GM12878 (cell line): ENCODE results near the gene BLACAT1. TPM values are rescaled to one million over a fixed set of nuclear protein-coding genes. Genes with fewer than 3 reads are reported as not detected.

Experiments used
- ATAC-seq: fragments of 200-7000 bp; cut with Tn5 transposase; 3 replicates; pipeline ENCODE4 v1.9.1; 2020; ENCODE audit warnings: mild to moderate bottlenecking, moderate library complexity
- BruUV-seq: library from RNA; stranded (reverse); fragments of 400-500 nt; replicated peaks from 2 replicates; lab custom pipeline; 2021; lab: Mats Ljungman, UMichigan
- CTCF ChIA-PET: fragments of 300-600 bp; sonication (Branson Sonifier 250); formaldehyde crosslinking; extraction: SDS; loops from one replicate; lab custom pipeline; 2021; ENCODE audit warnings: inconsistent platforms; lab: Yijun Ruan, JAX
- POLR2A ChIA-PET: fragments of 350-600 bp; formaldehyde crosslinking; extraction: SDS; loops from one replicate; lab custom pipeline; 2021; ENCODE audit warnings: inconsistent platforms; lab: Charles Lee
- RAD21 ChIA-PET: fragments of 300-600 bp; sonication (Branson Sonifier 250); formaldehyde crosslinking; loops from one replicate; lab custom pipeline; 2023; ENCODE audit warnings: antibody characterized with exemption; ENCODE audit not compliant: unreplicated experiment; lab: Charles Lee
- SMC1A ChIA-PET: fragments of 300-600 bp; sonication (Branson Sonifier 250); formaldehyde crosslinking; loops from one replicate; lab custom pipeline; 2023; ENCODE audit not compliant: unreplicated experiment, uncharacterized antibody; lab: Charles Lee
- DNase-seq: peaks from one replicate; pipeline ENCODE4 v3.0.0-alpha.2; 2011; ENCODE audit warnings: low read depth, low spot score
- FAIRE-seq: peaks from 3 replicates; lab custom pipeline; 2011; peaks lifted over from hg19 to GRCh38; lab: Jason Lieb, UNC
- H2AFZ ChIP-seq: 2 replicates; pipeline ENCODE4 v1.6.0; 2011; ENCODE audit warnings: low read depth, low read length, control low read depth; ENCODE audit not compliant: control insufficient read depth
- H3K27ac ChIP-seq: 2 replicates; pipeline ENCODE4 v1.5.1; 2011; ENCODE audit warnings: control low read depth; ENCODE audit not compliant: control insufficient read depth, insufficient read depth
- H3K27me3 ChIP-seq, 2 experiments: replicated peaks in 1 of 2; 2 replicates each; pipeline versions ENCODE4 v1.6.0 to v1.6.1; 2011; ENCODE audit warnings: low read length in 1 of 2; ENCODE audit not compliant: control insufficient read depth in 2 of 2, insufficient read depth in 2 of 2
- H3K36me3 ChIP-seq, 2 experiments: 2 replicates each; pipeline ENCODE4 v1.5.1; 2011; ENCODE audit warnings: low read length in 1 of 2; ENCODE audit not compliant: control insufficient read depth in 2 of 2, insufficient read depth in 2 of 2
- H3K4me1 ChIP-seq: 2 replicates; pipeline ENCODE4 v1.6.1; 2011; ENCODE audit warnings: mild to moderate bottlenecking, low read length, moderate library complexity, mixed read lengths; ENCODE audit not compliant: control insufficient read depth, insufficient read depth
- H3K4me2 ChIP-seq: 2 replicates; pipeline ENCODE4 v1.6.0; 2011; ENCODE audit warnings: control low read depth; ENCODE audit not compliant: control insufficient read depth, insufficient read depth
- H3K4me3 ChIP-seq: fragments of 200-600 bp; sonication (generic); 2 replicates; pipeline ENCODE4 v1.5.1; 2016
- H3K79me2 ChIP-seq: 2 replicates; pipeline ENCODE4 v1.6.0; 2011; ENCODE audit warnings: low read length; ENCODE audit not compliant: control insufficient read depth, insufficient read depth
- H3K9ac ChIP-seq: 2 replicates; pipeline ENCODE4 v1.8.0; 2011; ENCODE audit warnings: low read length, control low read depth, mixed read lengths; ENCODE audit not compliant: control insufficient read depth, insufficient read depth
- H3K9me3 ChIP-seq: replicated peaks from 3 replicates; pipeline ENCODE4 v1.5.1; 2011; ENCODE audit warnings: mild to moderate bottlenecking, low read length; ENCODE audit not compliant: control insufficient read depth, insufficient read depth
- H4K20me1 ChIP-seq: 2 replicates; pipeline ENCODE4 v1.6.0; 2011; ENCODE audit not compliant: control insufficient read depth, insufficient read depth
- ASH2L ChIP-seq: fragments of 300-600, 200-600 bp; sonication (generic); IDR thresholded peaks from 2 replicates; pipeline ENCODE4 v1.6.1; 2017; ENCODE audit warnings: low read depth, mild to moderate bottlenecking, borderline replicate concordance
- JUNB ChIP-seq: IDR thresholded peaks from 2 replicates; pipeline ENCODE4 v1.6.1; 2016; ENCODE audit warnings: antibody characterized with exemption, mild to moderate bottlenecking
- MEF2B ChIP-seq: fragments of 450-650 bp; IDR thresholded peaks from 2 replicates; pipeline ENCODE4 v1.6.1; 2018; ENCODE audit warnings: mild to moderate bottlenecking, moderate library complexity; ENCODE audit not compliant: partially characterized antibody, poor library complexity, severe bottlenecking
- RAD51 ChIP-seq: fragments of 450-650 bp; IDR thresholded peaks from 2 replicates; pipeline ENCODE4 v1.6.1; 2016; ENCODE audit warnings: moderate library complexity, mild to moderate bottlenecking, inconsistent platforms
- RCOR1 ChIP-seq: conservative IDR thresholded peaks from 2 replicates; pipeline ENCODE4 v1.6.1; 2012; ENCODE audit warnings: low read depth, low read length, improper control_type of control experiment
- SREBF1 ChIP-seq: IDR thresholded peaks from 2 replicates; pipeline ENCODE4 v1.6.1; 2012; ENCODE audit warnings: mild to moderate bottlenecking, low read length
- TCF12 ChIP-seq: IDR thresholded peaks from 2 replicates; pipeline ENCODE4 v1.6.1; 2011; ENCODE audit warnings: low read depth, mild to moderate bottlenecking, low read length
- ZNF207 ChIP-seq: fragments of 450-650 bp; IDR thresholded peaks from 2 replicates; pipeline ENCODE4 v1.6.1; 2014; ENCODE audit warnings: antibody characterized with exemption, mild to moderate bottlenecking, borderline replicate concordance
- ZNF622 ChIP-seq: fragments of 450-650 bp; IDR thresholded peaks from 2 replicates; pipeline ENCODE4 v1.6.1; 2017; ENCODE audit warnings: mild to moderate bottlenecking, inconsistent platforms
- WGBS: methylation state at CpG from one replicate; pipeline ENCODE4 v1.1.6; 2016; ENCODE audit warnings: low lambda C conversion rate; ENCODE audit not compliant: insufficient replicate concordance, insufficient coverage; ENCODE audit errors: missing lambda C conversion rate; 5-methylcytosine and 5-hydroxymethylcytosine counted together
- in situ Hi-C: fragments of 300-500 bp; cut with MboI; formaldehyde crosslinking; loops from 9 replicates; pipeline ENCODE4 v1.14.3; 2018; ENCODE audit warnings: mixed read lengths
- intact Hi-C: fragments of 100-400 bp; cut with micrococcal nuclease; formaldehyde crosslinking; loops from one replicate; pipeline ENCODE4 v1.14.2; 2022; ENCODE audit not compliant: unreplicated experiment
- polyA plus RNA-seq, 11 experiments: library from polyadenylated mRNA; depleted of rRNA in 4 of 11; unstranded in 6 of 11; stranded (reverse) in 5 of 11; fragments of >200 nt; fragmentation: Nextera tagmentation in 4 of 11; fragmentation: Illumina TruSeq in 1 of 11; extraction: Ambion mirVana in 4 of 11; extraction: Trizol in 1 of 11; gene quantifications; 1 replicate in 1 of 11; 2 replicates in 10 of 11; pipeline versions ENCODE4 v1.2.1 to v1.2.3, GENCODE V29; 2011 to 2016; ENCODE audit warnings: inconsistent platforms in 2 of 11, missing spikeins in 2 of 11, low read depth in 1 of 11
- total RNA-seq, 4 experiments: library from RNA; depleted of rRNA in 3 of 4; stranded (reverse); fragments of >200 nt in 3 of 4; fragmentation: Illumina TruSeq in 1 of 4; extraction: Trizol in 1 of 4; gene quantifications; 2 replicates each; pipeline versions ENCODE4 v1.2.1 to v1.2.3, GENCODE V29; 2013 to 2021
- TF ChIP-seq, protein P1 (sequence below): IDR thresholded peaks from 2 replicates; pipeline ENCODE4 v1.6.1; 2012; ENCODE audit warnings: low read length, inconsistent platforms
- TF ChIP-seq, protein P2 (sequence below): IDR thresholded peaks from 2 replicates; pipeline ENCODE4 v1.6.1; 2012; ENCODE audit warnings: mild to moderate bottlenecking, low read depth, low read length
- TF ChIP-seq, protein P3 (sequence below): IDR thresholded peaks from 2 replicates; pipeline ENCODE4 v1.6.1; 2011; ENCODE audit warnings: borderline replicate concordance, low read depth, mild to moderate bottlenecking, moderate library complexity, low read length; ENCODE audit not compliant: insufficient read depth, poor library complexity, severe bottlenecking

The BLACAT1 gene
- total and polyA plus RNA-seq, 10 of the 15 experiments (the other 5 are each of a cell fraction or from before 2014, with no cell fraction given): 0.04 to 1.6 (median 0.15) TPM; not detected in 1

DNA sequence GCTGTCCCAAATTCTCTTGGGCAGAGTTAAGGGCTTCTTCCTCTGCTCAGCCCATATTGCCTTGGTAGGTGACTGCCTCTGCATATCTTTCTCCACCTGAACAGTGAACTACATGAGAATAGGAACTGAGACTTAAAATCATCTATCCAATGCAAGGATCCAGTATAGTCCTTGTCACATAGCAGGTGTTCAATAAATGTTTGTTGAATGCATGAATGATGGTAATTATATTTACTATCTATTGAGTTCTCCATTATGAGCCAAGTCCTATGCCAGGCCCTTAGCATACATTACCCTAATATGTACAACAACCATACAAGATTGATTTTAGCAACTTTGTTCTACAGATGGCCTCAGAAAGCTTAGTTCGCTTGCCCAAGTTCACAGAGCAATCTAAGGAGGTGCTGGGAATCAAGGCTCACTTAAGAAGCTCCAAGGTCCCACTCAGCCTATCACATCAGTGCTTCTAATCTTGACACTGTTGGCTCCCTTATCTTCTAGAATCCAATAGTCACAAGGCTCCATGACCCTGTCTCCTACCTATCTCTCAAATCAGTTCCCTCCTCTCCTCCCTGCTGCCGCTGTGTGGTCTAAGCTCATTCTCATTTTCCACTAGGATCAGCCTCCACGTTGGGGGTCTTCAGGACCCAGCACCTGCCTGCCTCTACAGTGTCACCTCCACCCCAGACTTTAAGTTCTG lies 46.4 kb upstream of the BLACAT1 start:
- H3K4me1 ChIP-seq: 0 out of 2 replicates have a peak, but pooled peaks cover 4% of the 10 kb centered on the region
- H3K79me2 ChIP-seq: no peaks in the 10 kb centered on the region
- RAD21 ChIA-PET: interaction anchor here (0.6 to 2.5 kb wide), 3 partner anchors 23 to 71 kb away, joined by 3 to 7 read pairs (median 3); no protein-coding TSS in a partner anchor
- peaks cover 0 to 5% of the 10 kb centered on the region in 2 experiments; a peak in 3 of 4 replicates for H3K27me3 ChIP-seq
- 38% methylated on average over 3 of the region's 3 CpGs for WGBS
- in situ Hi-C loops: no loop called here
- CTCF ChIA-PET: interaction anchor here (1.2 to 31.6 kb wide), 3 partner anchors 10 to 106 kb away, joined by 3 to 891 read pairs (median 891); partner anchors contain the start of gene CDK18
- H4K20me1 ChIP-seq: no peaks in the 10 kb centered on the region
- no peak overlapping the region for H3K4me2 ChIP-seq
- BruUV-seq: no TSS peak
- no peak overlapping the region for H3K4me3 ChIP-seq
- no peaks in the 10 kb centered on the region for H3K9me3 ChIP-seq
- H3K9ac ChIP-seq: no peak overlapping the region
- no peak overlapping the region for H3K27ac ChIP-seq
- SMC1A ChIA-PET: interaction anchor here (1.0 to 4.7 kb wide), 7 partner anchors 9 to 172 kb away, joined by 3 to 22 read pairs (median 3); no protein-coding TSS in a partner anchor
- POLR2A ChIA-PET: no interaction called here
- ATAC-seq: no peak
- FAIRE-seq: peak; percentile 23
- no peak overlapping the region for H2AFZ ChIP-seq
- no peak for DNase-seq
- H3K36me3 ChIP-seq: no peaks in the 10 kb centered on the region
- intact Hi-C loops: loop anchor here (5.0 kb wide), 1 partner anchor 165 kb away; no protein-coding TSS in a partner anchor
- TF ChIP-seq RCOR1 (no peak), SREBF1 (no peak), ASH2L (no peak), JUNB (no peak), RAD51 (no peak), TCF12 (no peak), ZNF207 (no peak), ZNF622 (no peak), MEF2B (no peak)
- TF ChIP-seq, protein P1, sequence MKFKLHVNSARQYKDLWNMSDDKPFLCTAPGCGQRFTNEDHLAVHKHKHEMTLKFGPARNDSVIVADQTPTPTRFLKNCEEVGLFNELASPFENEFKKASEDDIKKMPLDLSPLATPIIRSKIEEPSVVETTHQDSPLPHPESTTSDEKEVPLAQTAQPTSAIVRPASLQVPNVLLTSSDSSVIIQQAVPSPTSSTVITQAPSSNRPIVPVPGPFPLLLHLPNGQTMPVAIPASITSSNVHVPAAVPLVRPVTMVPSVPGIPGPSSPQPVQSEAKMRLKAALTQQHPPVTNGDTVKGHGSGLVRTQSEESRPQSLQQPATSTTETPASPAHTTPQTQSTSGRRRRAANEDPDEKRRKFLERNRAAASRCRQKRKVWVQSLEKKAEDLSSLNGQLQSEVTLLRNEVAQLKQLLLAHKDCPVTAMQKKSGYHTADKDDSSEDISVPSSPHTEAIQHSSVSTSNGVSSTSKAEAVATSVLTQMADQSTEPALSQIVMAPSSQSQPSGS: no peak
- TF ChIP-seq, protein P2, sequence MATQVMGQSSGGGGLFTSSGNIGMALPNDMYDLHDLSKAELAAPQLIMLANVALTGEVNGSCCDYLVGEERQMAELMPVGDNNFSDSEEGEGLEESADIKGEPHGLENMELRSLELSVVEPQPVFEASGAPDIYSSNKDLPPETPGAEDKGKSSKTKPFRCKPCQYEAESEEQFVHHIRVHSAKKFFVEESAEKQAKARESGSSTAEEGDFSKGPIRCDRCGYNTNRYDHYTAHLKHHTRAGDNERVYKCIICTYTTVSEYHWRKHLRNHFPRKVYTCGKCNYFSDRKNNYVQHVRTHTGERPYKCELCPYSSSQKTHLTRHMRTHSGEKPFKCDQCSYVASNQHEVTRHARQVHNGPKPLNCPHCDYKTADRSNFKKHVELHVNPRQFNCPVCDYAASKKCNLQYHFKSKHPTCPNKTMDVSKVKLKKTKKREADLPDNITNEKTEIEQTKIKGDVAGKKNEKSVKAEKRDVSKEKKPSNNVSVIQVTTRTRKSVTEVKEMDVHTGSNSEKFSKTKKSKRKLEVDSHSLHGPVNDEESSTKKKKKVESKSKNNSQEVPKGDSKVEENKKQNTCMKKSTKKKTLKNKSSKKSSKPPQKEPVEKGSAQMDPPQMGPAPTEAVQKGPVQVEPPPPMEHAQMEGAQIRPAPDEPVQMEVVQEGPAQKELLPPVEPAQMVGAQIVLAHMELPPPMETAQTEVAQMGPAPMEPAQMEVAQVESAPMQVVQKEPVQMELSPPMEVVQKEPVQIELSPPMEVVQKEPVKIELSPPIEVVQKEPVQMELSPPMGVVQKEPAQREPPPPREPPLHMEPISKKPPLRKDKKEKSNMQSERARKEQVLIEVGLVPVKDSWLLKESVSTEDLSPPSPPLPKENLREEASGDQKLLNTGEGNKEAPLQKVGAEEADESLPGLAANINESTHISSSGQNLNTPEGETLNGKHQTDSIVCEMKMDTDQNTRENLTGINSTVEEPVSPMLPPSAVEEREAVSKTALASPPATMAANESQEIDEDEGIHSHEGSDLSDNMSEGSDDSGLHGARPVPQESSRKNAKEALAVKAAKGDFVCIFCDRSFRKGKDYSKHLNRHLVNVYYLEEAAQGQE: no peak
- TF ChIP-seq, protein P3, sequence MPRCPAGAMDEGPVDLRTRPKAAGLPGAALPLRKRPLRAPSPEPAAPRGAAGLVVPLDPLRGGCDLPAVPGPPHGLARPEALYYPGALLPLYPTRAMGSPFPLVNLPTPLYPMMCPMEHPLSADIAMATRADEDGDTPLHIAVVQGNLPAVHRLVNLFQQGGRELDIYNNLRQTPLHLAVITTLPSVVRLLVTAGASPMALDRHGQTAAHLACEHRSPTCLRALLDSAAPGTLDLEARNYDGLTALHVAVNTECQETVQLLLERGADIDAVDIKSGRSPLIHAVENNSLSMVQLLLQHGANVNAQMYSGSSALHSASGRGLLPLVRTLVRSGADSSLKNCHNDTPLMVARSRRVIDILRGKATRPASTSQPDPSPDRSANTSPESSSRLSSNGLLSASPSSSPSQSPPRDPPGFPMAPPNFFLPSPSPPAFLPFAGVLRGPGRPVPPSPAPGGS: no peak
